Activated CD4-positive, alpha-beta memory T cell treated with anti-CD3 and anti-CD28 coated beads, Interleukin-2, amount 10 ng/mL, durations not matched to agents 7 days and 5 days (primary cell): ENCODE data around the gene RIPPLY2. TPM values are rescaled to one million over a fixed set of nuclear protein-coding genes. Genes with fewer than 3 reads are reported as not detected.

Experiments used
- CTCF ChIA-PET: fragments of 350-600 bp; sonication (Branson Sonifier 250); formaldehyde crosslinking; loops from one replicate; lab custom pipeline; 2021; ENCODE audit warnings: antibody characterized with exemption, inconsistent platforms; lab: Charles Lee
- POLR2A ChIA-PET: fragments of 350-600 bp; sonication (Branson Sonifier 250); formaldehyde crosslinking; loops from one replicate; lab custom pipeline; 2021; ENCODE audit warnings: antibody characterized with exemption; lab: Charles Lee
- DNase-seq: peaks from one replicate; pipeline ENCODE4 v3.0.0-alpha.2; 2020
- H3K27ac Mint-ChIP-seq: one replicate; pipeline ENCODE4 v1.8.0; 2021; ENCODE audit warnings: mild to moderate bottlenecking, mixed read lengths
- H3K27me3 Mint-ChIP-seq: one replicate; pipeline ENCODE4 v1.8.0; 2021; ENCODE audit warnings: mixed read lengths
- H3K36me3 Mint-ChIP-seq: one replicate; pipeline ENCODE4 v1.8.0; 2021; ENCODE audit warnings: low read depth, mixed read lengths
- H3K4me1 Mint-ChIP-seq: one replicate; pipeline ENCODE4 v1.8.0; 2021; ENCODE audit warnings: mixed read lengths
- H3K4me3 Mint-ChIP-seq: one replicate; pipeline ENCODE4 v1.8.0; 2021; ENCODE audit warnings: mild to moderate bottlenecking, mixed read lengths
- H3K9me3 Mint-ChIP-seq: one replicate; pipeline ENCODE4 v1.8.0; 2021; ENCODE audit warnings: mixed read lengths
- total RNA-seq, 2 experiments: library from RNA; stranded (reverse); gene quantifications; one replicate each; pipeline ENCODE4 v1.2.3, GENCODE V29; 2021

The RIPPLY2 gene
- total RNA-seq, 2 experiments from 2014 or later, result not detected

DNA sequence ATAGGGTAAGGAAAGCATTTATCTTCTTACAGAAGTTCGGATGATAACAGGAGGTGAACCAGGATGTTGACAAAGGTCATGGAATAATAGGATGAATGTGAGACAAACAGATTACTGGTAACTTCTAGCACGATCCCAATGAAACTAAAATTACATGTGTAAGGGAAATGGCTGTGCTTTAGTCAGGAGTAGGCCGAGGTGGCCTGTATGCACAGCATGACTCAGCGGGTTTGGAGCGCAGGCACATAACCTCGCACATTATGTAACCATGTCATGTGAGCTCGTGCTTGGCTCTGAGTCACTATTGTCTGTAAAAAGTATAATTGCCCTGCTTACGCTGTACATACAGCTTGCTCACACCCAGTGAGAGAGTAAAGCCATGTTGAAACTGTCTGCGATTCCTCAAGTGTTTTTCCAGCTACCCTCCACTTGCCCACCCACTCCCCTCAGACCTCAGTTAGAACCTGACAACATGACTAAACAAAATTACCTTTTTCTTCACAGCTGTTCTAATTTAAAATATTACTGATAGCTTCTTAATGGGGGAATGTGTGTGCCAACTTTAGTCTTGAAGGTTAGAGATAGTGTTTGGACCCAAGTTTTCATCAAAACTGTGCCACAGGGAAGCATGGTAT, 14.5 kb downstream of the RIPPLY2 start:
- Mint-ChIP-seq H3K27ac (no peak overlapping the region), H3K36me3 (peaks cover 63% of the 10 kb centered on the region)

DNA sequence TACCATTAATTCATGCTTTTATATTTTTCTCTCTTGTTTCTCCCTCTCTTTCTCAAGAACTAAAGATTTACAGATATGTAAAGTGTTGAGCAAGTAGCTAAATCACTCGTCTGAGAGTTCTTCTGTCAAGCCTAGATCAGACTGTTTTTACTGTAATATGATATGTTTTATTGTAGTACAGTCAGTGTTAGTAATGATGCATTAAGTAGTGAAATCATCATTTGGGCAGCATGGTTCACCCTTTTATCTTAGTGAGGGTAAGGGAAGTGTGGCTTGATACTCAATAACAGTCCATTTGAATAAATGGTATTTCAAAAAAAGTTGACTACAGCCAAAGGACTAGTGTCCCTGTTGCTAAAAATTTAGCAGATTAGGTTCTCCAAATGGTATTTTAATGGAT, 15.5 kb downstream of the RIPPLY2 start:
- ChIA-PET POLR2A (no interaction called here), CTCF (no interaction called here)
- peaks cover 15% of the 10 kb centered on the region for H3K9me3 Mint-ChIP-seq
- H3K27me3 Mint-ChIP-seq, result no peaks in the 10 kb centered on the region
- peaks cover 65% of the 10 kb centered on the region for H3K36me3 Mint-ChIP-seq
- peaks cover 6% of the 10 kb centered on the region for H3K4me1 Mint-ChIP-seq
- DNase-seq, result no peak
- no peak overlapping the region for H3K4me3 Mint-ChIP-seq
- H3K27ac Mint-ChIP-seq, result no peak overlapping the region

More for the DNA sequence above, 14.5 kb downstream of the RIPPLY2 start:
- Mint-ChIP-seq H3K4me3 (no peak overlapping the region), H3K9me3 (peaks cover 15% of the 10 kb centered on the region), H3K27me3 (no peaks in the 10 kb centered on the region), H3K4me1 (peaks cover 3% of the 10 kb centered on the region)
- CTCF ChIA-PET, result no interaction called here
- POLR2A ChIA-PET, result no interaction called here
- no peak for DNase-seq

- no peak overlapping the region for H3K4me3 Mint-ChIP-seq
- ChIA-PET POLR2A (interaction anchor here (2.0 kb wide), 1 partner anchor 11 kb away, joined by 6 read pairs; the partner anchor contains the start of gene CYB5R4), CTCF (interaction anchor here (1.4 kb wide), 1 partner anchor 11 kb away, joined by 7 read pairs; the partner anchor contains the start of gene CYB5R4)
- H3K4me1 Mint-ChIP-seq, result peaks cover 12% of the 10 kb centered on the region
- H3K9me3 Mint-ChIP-seq, result peaks cover 18% of the 10 kb centered on the region
- DNase-seq, result no peak
- H3K27ac Mint-ChIP-seq, result no peak overlapping the region
- peaks cover 50% of the 10 kb centered on the region for H3K36me3 Mint-ChIP-seq
- H3K27me3 Mint-ChIP-seq, result no peaks in the 10 kb centered on the region
Measured at GRCh38 chr6:83870649-83871048, 17.5 kb downstream of the RIPPLY2 start.

GRCh38 chr6:83872386-83873118, 19.4 kb downstream of the RIPPLY2 start:
- peaks cover 12% of the 10 kb centered on the region for H3K4me1 Mint-ChIP-seq
- H3K36me3 Mint-ChIP-seq, result peaks cover 34% of the 10 kb centered on the region
- H3K9me3 Mint-ChIP-seq, result peaks cover 10% of the 10 kb centered on the region
- POLR2A ChIA-PET, result no interaction called here
- CTCF ChIA-PET, result interaction anchor here (1.6 kb wide), 1 partner anchor 13 kb away, joined by 7 read pairs; the partner anchor contains the start of gene CYB5R4
- no peak overlapping the region for H3K4me3 Mint-ChIP-seq
- no peak for DNase-seq
- H3K27me3 Mint-ChIP-seq, result no peaks in the 10 kb centered on the region
- H3K27ac Mint-ChIP-seq, result no peak overlapping the region

GRCh38 chr6:83873869-83874268, 20.7 kb downstream of the RIPPLY2 start:
- Mint-ChIP-seq H3K36me3 (peaks cover 20% of the 10 kb centered on the region), H3K4me1 (peaks cover 12% of the 10 kb centered on the region), H3K27me3 (no peaks in the 10 kb centered on the region), H3K27ac (no peak overlapping the region), H3K9me3 (peaks cover 2% of the 10 kb centered on the region), H3K4me3 (no peak overlapping the region)
- CTCF ChIA-PET, result no interaction called here
- no peak for DNase-seq
- POLR2A ChIA-PET, result no interaction called here

DNA sequence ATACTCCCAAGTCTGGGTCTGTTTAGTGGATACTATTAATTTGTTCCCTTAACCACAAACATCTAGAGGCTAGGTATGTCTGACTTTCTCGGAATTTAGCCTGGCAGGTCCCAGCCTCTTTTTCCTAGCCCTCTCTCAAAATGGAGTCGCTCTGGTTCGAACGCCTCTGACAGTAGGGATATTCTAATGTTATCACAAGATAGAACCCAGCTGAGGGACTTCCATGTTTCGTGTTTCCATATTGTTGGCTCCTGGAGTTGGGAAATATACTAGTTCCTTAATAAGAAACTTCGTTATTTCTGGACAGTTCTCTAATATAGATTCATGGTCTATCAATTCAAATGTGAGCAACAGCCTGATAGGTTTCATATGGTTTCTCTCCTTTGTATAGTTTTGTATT, 22.7 kb downstream of the RIPPLY2 start:
- Mint-ChIP-seq H3K4me3 (no peak overlapping the region), H3K9me3 (peaks cover 2% of the 10 kb centered on the region), H3K27ac (no peak overlapping the region), H3K4me1 (peaks cover 13% of the 10 kb centered on the region), H3K27me3 (no peaks in the 10 kb centered on the region), H3K36me3 (peaks cover 10% of the 10 kb centered on the region)
- ChIA-PET POLR2A (no interaction called here), CTCF (no interaction called here)
- no peak for DNase-seq

DNA sequence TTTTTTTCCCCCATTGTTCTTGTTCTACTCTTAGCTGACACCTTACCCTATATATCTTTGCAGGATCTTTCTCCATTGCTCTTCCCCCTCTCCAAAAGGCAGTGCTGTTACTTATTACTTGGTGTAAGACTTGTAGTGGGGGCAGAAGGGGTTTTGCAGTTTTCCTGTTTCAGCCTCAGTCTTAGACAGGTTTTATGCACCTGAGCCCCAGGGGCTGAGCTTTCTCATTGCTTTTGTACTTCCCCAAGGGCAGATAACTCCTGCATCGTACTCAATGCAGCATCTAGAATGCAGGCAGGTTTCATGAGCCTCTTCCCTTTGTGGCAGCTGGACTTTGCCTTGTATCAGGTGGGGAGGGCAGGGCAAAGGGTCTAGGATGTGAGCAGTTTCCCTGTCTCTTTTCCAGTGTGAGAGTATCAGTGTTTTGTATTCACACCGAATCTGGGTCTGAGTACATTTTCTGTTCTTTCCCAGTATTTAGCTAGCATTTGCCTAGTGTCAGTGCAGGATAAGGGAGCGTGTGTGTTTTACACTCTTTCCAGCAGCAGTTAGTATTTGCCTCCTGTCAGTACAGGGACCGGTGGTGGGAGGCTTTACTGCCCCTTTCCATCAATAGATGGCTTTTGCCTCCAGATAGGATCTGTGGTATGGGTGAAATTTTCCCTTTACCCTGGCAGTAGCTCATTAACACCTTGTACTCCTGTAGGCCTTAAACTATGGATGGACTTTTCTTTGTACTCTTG, 25.9 kb downstream of the RIPPLY2 start:
- POLR2A ChIA-PET, result no interaction called here
- Mint-ChIP-seq H3K36me3 (peaks cover 2% of the 10 kb centered on the region), H3K4me3 (no peak overlapping the region), H3K27me3 (no peaks in the 10 kb centered on the region), H3K27ac (no peak overlapping the region), H3K4me1 (peaks cover 6% of the 10 kb centered on the region), H3K9me3 (peaks cover 2% of the 10 kb centered on the region)
- no peak for DNase-seq
- CTCF ChIA-PET, result interaction anchor here (1.1 kb wide), 1 partner anchor 349 kb away, joined by 3 read pairs; the partner anchor contains the start of gene CEP162

GRCh38 chr6:83879746-83880145, 26.6 kb downstream of the RIPPLY2 start:
- Mint-ChIP-seq H3K9me3 (no peaks in the 10 kb centered on the region), H3K4me3 (no peak overlapping the region), H3K36me3 (peaks cover 2% of the 10 kb centered on the region), H3K4me1 (peaks cover 6% of the 10 kb centered on the region), H3K27me3 (no peaks in the 10 kb centered on the region), H3K27ac (no peak overlapping the region)
- ChIA-PET CTCF (interaction anchor here (1.0 to 1.1 kb wide), 2 partner anchors 21 to 348 kb away, joined by 3 read pairs; partner anchors contain the start of genes CEP162 and CYB5R4), POLR2A (no interaction called here)
- no peak for DNase-seq

DNA sequence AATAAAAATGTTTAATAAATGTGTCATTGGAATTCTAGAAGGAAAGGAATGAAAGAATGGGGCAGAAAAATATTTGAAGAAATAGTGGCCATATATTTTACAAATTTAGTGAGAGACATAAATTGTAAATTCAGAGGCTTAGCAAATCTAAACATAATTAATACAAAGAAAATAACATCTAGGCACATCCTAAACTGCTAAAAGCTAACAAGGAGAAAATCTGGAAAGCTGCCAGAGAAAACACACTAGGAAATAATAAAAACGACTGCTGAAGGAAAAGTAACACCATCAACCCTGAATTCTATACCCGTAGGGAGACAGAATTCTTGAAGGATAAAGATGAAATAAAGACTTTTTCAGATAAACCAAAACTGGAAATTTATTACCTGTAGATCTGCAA, 30.1 kb downstream of the RIPPLY2 start:
- H3K4me1 Mint-ChIP-seq, result peaks cover 6% of the 10 kb centered on the region
- ChIA-PET POLR2A (no interaction called here), CTCF (interaction anchor here (0.7 kb wide), 2 partner anchors 343 to 345 kb away, joined by 3 read pairs; partner anchors contain the start of gene CEP162)
- no peaks in the 10 kb centered on the region for H3K9me3 Mint-ChIP-seq
- H3K27ac Mint-ChIP-seq, result no peak overlapping the region
- DNase-seq, result no peak
- H3K4me3 Mint-ChIP-seq, result no peak overlapping the region
- no peaks in the 10 kb centered on the region for H3K27me3 Mint-ChIP-seq
- no peaks in the 10 kb centered on the region for H3K36me3 Mint-ChIP-seq

DNA sequence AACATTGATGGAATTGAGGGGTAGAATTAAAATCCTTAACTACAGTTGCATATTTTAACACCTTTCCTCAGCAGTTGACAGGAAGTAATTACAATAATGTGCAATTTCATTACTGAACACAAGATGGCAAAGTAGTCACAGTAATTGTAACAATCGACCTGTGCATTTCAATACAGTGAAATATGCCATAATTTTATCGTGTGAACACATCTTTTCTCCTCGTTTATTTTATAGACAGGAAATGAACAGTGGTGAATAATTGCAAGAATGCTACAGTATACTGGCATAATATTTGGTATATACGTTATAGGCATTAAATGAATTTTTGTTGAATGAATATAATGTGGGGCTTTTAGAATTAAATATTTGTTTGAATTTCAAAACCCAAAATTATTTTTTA, 31.4 kb downstream of the RIPPLY2 start:
- Mint-ChIP-seq H3K36me3 (no peaks in the 10 kb centered on the region), H3K9me3 (no peaks in the 10 kb centered on the region), H3K4me1 (peaks cover 6% of the 10 kb centered on the region), H3K27ac (no peak overlapping the region), H3K4me3 (no peak overlapping the region), H3K27me3 (no peaks in the 10 kb centered on the region)
- CTCF ChIA-PET, result interaction anchor here (0.6 to 3.4 kb wide), 5 partner anchors 25 to 1438 kb away, joined by 3 to 15 read pairs (median 3); partner anchors contain the start of genes CEP162 and CYB5R4
- DNase-seq, result no peak
- POLR2A ChIA-PET, result no interaction called here

DNA sequence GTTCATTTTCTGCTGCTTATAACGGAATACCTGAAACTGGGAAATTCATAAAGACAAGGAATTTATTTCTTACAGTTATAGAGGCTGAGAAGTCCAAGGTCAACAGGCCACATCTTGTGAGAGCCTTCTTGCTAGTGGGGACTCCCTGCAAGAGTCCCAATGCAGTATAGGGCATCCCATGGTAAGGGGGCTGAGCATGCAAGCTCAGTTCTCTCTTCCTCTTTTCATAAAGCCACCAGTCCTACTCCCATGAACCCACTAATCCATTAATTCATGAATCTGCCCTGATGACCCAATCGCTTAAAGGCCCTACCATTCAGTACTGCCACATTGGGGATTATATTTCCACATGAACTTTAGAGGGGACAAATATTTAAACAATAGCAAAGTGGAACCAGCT, 32.8 kb downstream of the RIPPLY2 start:
- Mint-ChIP-seq H3K9me3 (no peaks in the 10 kb centered on the region), H3K36me3 (no peaks in the 10 kb centered on the region), H3K27ac (no peak overlapping the region), H3K4me1 (peaks cover 4% of the 10 kb centered on the region), H3K27me3 (no peaks in the 10 kb centered on the region), H3K4me3 (no peak overlapping the region)
- ChIA-PET POLR2A (no interaction called here), CTCF (interaction anchor here (1.4 to 3.4 kb wide), 2 partner anchors 335 to 342 kb away, joined by 8 to 15 read pairs; partner anchors contain the start of gene CEP162)
- DNase-seq, result no peak

DNA sequence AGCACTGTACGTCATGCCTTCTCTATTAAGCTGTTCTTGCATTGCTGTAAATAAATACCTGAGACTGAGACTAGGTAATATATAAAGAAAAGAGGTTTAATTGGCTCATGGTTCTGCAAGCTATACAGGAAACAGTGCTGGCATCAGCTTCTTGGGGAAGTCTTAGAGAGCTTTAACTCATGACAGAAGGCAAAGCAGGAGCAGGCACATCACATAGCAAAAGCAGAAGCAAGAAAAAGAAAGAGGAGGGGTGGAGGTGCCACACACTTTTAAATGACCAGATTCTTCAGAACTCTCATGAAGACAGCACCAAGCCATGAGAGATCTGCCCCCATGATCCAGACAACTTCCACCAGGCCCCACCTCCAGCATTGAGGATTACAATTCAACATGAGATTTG, 36.5 kb downstream of the RIPPLY2 start:
- Mint-ChIP-seq H3K4me3 (no peak overlapping the region), H3K4me1 (peaks cover under 1% of the 10 kb centered on the region), H3K9me3 (no peaks in the 10 kb centered on the region), H3K27me3 (no peaks in the 10 kb centered on the region), H3K27ac (no peak overlapping the region), H3K36me3 (no peaks in the 10 kb centered on the region)
- ChIA-PET POLR2A (no interaction called here), CTCF (interaction anchor here (1.3 to 1.4 kb wide), 2 partner anchors 338 to 1434 kb away, joined by 3 to 4 read pairs; partner anchors contain the start of gene CEP162)
- no peak for DNase-seq
